ENCODE results near the gene HOXA4.
A peak's percentile ranks its signal among the peaks of the same experiment; 100 is the strongest.

Gene HOXA4

GRCh38 chr7:27164367-27165088 lies 34.0 kb upstream of the HOXA4 start:
- no peak for TF ChIP-seq TAF1 (IDR thresholded peaks at IDR 0.05; ENCODE audit: low read depth, low read length)
- TF ChIP-seq POLR2AphosphoS5 (IDR thresholded peaks at IDR 0.05; ENCODE audit: low read depth, low read length): no peak
- TF ChIP-seq SPI1 (IDR thresholded peaks at IDR 0.05; ENCODE audit: low read depth, low read length): no peak
- no peak for TF ChIP-seq POU2F2 (IDR thresholded peaks at IDR 0.05; ENCODE audit: low read depth, low read length)
- TF ChIP-seq PAX5 (IDR thresholded peaks at IDR 0.05; ENCODE audit: insufficient read depth, low read length, severe bottlenecking): no peak
- TF ChIP-seq POLR2A (IDR thresholded peaks at IDR 0.05; ENCODE audit: low read depth, low read length): no peak
- no peak for DNase-seq (ENCODE audit: insufficient read length, low spot score)
- FAIRE-seq: no peak

GRCh38 chr7:27164045-27164366 lies 33.4 kb upstream of the HOXA4 start:
- no peak for TF ChIP-seq POU2F2 (IDR thresholded peaks at IDR 0.05; ENCODE audit: low read depth, low read length)
- TF ChIP-seq TAF1 (IDR thresholded peaks at IDR 0.05; ENCODE audit: low read depth, low read length): no peak
- no peak for TF ChIP-seq POLR2AphosphoS5 (IDR thresholded peaks at IDR 0.05; ENCODE audit: low read depth, low read length)
- TF ChIP-seq PAX5 (IDR thresholded peaks at IDR 0.05; ENCODE audit: insufficient read depth, low read length, severe bottlenecking): no peak
- no peak for TF ChIP-seq POLR2A (IDR thresholded peaks at IDR 0.05; ENCODE audit: low read depth, low read length)
- no peak for TF ChIP-seq SPI1 (IDR thresholded peaks at IDR 0.05; ENCODE audit: low read depth, low read length)
- FAIRE-seq (no peak), DNase-seq (ENCODE audit: insufficient read length, low spot score) (no peak)

GRCh38 chr7:27163288-27164044 lies 32.9 kb upstream of the HOXA4 start:
- TF ChIP-seq POU2F2 (IDR thresholded peaks at IDR 0.05; ENCODE audit: low read depth, low read length): no peak
- no peak for TF ChIP-seq POLR2A (IDR thresholded peaks at IDR 0.05; ENCODE audit: low read depth, low read length)
- TF ChIP-seq SPI1 (IDR thresholded peaks at IDR 0.05; ENCODE audit: low read depth, low read length): no peak
- no peak for TF ChIP-seq POLR2AphosphoS5 (IDR thresholded peaks at IDR 0.05; ENCODE audit: low read depth, low read length)
- TF ChIP-seq TAF1 (IDR thresholded peaks at IDR 0.05; ENCODE audit: low read depth, low read length): no peak
- TF ChIP-seq PAX5 (IDR thresholded peaks at IDR 0.05; ENCODE audit: insufficient read depth, low read length, severe bottlenecking): no peak
- no peak for DNase-seq (ENCODE audit: insufficient read length, low spot score)
- no peak for FAIRE-seq

- no peak for DNase-seq (ENCODE audit: insufficient read length, low spot score)
- no peak for FAIRE-seq
- TF ChIP-seq PAX5 (IDR thresholded peaks at IDR 0.05; ENCODE audit: insufficient read depth, low read length, severe bottlenecking): no peak
- TF ChIP-seq SPI1 (IDR thresholded peaks at IDR 0.05; ENCODE audit: low read depth, low read length): no peak
- TF ChIP-seq POU2F2 (IDR thresholded peaks at IDR 0.05; ENCODE audit: low read depth, low read length): no peak
- no peak for TF ChIP-seq POLR2AphosphoS5 (IDR thresholded peaks at IDR 0.05; ENCODE audit: low read depth, low read length)
- TF ChIP-seq TAF1 (IDR thresholded peaks at IDR 0.05; ENCODE audit: low read depth, low read length): no peak
Observed at GRCh38 chr7:27162561-27163287, 32.2 kb upstream of the HOXA4 start.

- DNase-seq (ENCODE audit: insufficient read length, low spot score) (no peak), FAIRE-seq (no peak)
- TF ChIP-seq POLR2AphosphoS5 (IDR thresholded peaks at IDR 0.05; ENCODE audit: low read depth, low read length): no peak
Observed at GRCh38 chr7:27161721-27162560, 31.4 kb upstream of the HOXA4 start.

- no peak for TF ChIP-seq POU2F2 (IDR thresholded peaks at IDR 0.05; ENCODE audit: low read depth, low read length)
- no peak for DNase-seq (ENCODE audit: insufficient read length, low spot score)
- no peak for FAIRE-seq
Observed at GRCh38 chr7:27161214-27161720, 30.7 kb upstream of the HOXA4 start.

- peak; percentile 90 for DNase-seq (ENCODE audit: insufficient read length, low spot score)
- FAIRE-seq: peak; percentile 86
- TF ChIP-seq POLR2A (IDR thresholded peaks at IDR 0.05; ENCODE audit: low read depth, low read length) (no peak), POU2F2 (IDR thresholded peaks at IDR 0.05; ENCODE audit: low read depth, low read length) (no peak), PAX5 (IDR thresholded peaks at IDR 0.05; ENCODE audit: insufficient read depth, low read length, severe bottlenecking) (no peak), TAF1 (IDR thresholded peaks at IDR 0.05; ENCODE audit: low read depth, low read length) (no peak), SPI1 (IDR thresholded peaks at IDR 0.05; ENCODE audit: low read depth, low read length) (no peak)
Observed at GRCh38 chr7:27160546-27161213, 30.1 kb upstream of the HOXA4 start.

- FAIRE-seq (no peak), DNase-seq (ENCODE audit: insufficient read length, low spot score) (no peak)
- TF ChIP-seq PAX5 (IDR thresholded peaks at IDR 0.05; ENCODE audit: insufficient read depth, low read length, severe bottlenecking) (no peak), TAF1 (IDR thresholded peaks at IDR 0.05; ENCODE audit: low read depth, low read length) (no peak), POLR2A (IDR thresholded peaks at IDR 0.05; ENCODE audit: low read depth, low read length) (no peak), POLR2AphosphoS5 (IDR thresholded peaks at IDR 0.05; ENCODE audit: low read depth, low read length) (no peak), POU2F2 (IDR thresholded peaks at IDR 0.05; ENCODE audit: low read depth, low read length) (no peak), SPI1 (IDR thresholded peaks at IDR 0.05; ENCODE audit: low read depth, low read length) (no peak)
Observed at GRCh38 chr7:27160145-27160545, 29.6 kb upstream of the HOXA4 start.
